ENCODE data around the gene ABL1. TPM values are rescaled to one million over a fixed set of nuclear protein-coding genes. Genes with fewer than 3 reads are reported as not detected.

ABL1 gene
- total and polyA plus RNA-seq, 3 experiments from 2014 or later = 16.3 to 39.3 (median 38.8) TPM

DNA sequence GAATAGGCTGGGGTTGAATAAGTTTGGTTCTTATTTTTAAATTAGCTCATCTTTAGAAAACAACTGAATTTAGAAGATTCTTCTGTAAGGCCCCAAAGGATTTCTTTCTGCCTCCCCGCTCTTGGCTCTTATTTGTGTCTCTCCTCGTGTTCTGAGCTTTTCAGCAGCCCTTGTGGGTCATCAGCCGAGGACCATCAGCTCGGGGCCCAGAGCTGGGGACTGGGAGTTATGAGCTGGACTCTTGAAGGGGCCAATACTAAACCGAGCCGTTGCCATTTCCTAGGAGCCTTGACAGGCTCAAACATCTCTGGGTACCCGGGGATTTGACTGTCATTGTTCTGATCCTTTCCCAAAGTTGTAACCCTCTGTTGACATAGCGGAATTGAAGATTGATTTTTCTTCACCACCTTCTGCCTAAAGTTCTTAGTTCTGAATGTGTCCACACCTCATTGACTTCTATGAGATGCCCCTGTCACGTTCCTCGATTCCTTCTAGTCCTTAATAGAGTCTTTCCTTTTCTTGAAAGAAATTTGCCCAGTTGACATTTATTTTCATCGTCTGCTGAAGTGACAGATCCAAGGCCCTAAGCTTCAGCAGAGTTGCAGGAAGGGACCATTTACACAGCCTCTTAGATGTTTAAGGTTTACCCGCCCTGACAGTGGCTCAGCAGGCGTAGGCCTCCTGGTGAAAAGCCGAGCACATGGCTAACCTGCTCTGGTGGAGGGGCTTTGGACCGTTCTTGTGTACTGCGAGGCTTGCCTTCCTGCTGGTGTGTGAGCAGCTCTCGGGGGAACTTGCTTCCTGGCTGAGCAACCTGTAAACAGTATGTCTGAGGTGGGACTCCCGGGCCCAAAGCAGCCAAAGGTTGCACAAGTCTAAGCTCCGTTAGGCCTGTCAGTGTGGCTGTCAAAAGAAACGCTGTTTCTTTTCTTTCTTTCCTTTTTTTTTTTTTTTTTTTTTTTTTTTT, 24.0 kb downstream of the ABL1 start:
- Mint-ChIP-seq H3K27ac (peak overlapping the region in 3 of 8 donors; percentile 47 to 82 (median 64)), H3K36me3 (peaks cover 0 to 77% (median 8%) of the 10 kb centered on the region in 3 donors), H3K9me3 (no peaks in the 10 kb centered on the region), H3K4me1 (peaks cover 0 to 4% (median 3%) of the 10 kb centered on the region in 3 donors), H3K27me3 (no peaks in the 10 kb centered on the region), H3K4me3 (no peak overlapping the region)
- peaks cover 3% of the 10 kb centered on the region for H3K4me1 ChIP-seq (ENCODE audit: insufficient read depth, low read length)
- H3K9me3 ChIP-seq (ENCODE audit: low read length) = no peaks in the 10 kb centered on the region
- H3K27ac ChIP-seq (ENCODE audit: low read depth, low read length) = no peak overlapping the region
- no peak for DNase-seq
- ChIA-PET POLR2A (no interaction called here), CTCF (interaction anchor here (1.1 to 1.3 kb wide), 3 partner anchors 7 to 150 kb away, joined by 3 read pairs; no protein-coding TSS in a partner anchor)
- no peak overlapping the region for H3K4me3 ChIP-seq (ENCODE audit: low read length)
- H3K36me3 ChIP-seq (ENCODE audit: insufficient read depth, low read length) = peaks cover 8% of the 10 kb centered on the region
- no peaks in the 10 kb centered on the region for H3K27me3 ChIP-seq (ENCODE audit: insufficient read depth, low read length, poor library complexity, severe bottlenecking)

DNA sequence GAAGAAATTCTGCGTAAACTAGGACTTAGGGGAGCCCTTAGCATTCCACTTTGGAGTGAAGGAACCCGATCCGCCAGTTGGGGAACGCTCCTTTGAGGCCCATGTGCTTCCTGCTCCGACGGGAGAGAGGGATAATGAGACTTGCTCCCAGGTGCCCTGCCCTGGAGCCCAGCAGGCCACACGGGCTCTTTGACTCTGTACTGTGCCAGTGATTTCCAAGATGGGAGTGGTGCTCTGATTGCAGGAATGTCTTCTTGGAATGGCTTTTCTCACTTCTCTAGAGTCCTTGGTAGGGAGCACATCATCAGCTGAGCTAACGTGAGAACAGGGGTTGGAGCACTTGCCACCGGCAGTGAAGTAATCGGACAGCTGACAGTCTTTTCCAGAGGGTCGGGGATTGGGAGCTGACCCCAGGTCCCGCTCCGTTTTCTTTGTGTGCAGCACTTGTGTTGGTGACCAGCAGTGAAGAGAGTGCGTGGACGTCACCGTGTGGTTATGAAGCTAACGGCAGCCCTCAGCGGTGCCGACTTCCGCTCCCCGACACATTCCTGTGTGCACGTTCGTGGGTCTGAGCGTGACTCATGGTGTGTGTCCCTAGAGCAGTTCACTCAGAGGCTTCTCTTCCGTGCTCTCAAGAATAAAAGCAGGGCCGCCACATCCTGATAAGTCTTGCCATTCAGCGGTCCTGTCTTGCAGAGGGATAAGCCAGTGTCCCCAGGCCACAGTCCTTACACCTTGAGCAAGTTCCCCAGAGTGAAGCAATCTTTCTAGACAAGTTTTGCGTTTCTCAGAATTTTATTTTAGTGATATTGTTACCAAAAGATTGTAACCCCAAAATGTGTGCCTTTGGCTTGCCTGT, 25.6 kb downstream of the ABL1 start:
- no peaks in the 10 kb centered on the region for H3K36me3 ChIP-seq (ENCODE audit: insufficient read depth, low read length)
- no peak for DNase-seq
- Mint-ChIP-seq H3K4me1 (peaks cover 0 to 4% (median 3%) of the 10 kb centered on the region in 3 donors), H3K4me3 (no peak overlapping the region), H3K27ac (peak overlapping the region in 1 of 8 donors; percentile 11), H3K27me3 (no peaks in the 10 kb centered on the region), H3K36me3 (peaks cover 0 to 69% (median 5%) of the 10 kb centered on the region in 3 donors), H3K9me3 (no peaks in the 10 kb centered on the region)
- ChIA-PET POLR2A (no interaction called here), CTCF (no interaction called here)
- H3K27me3 ChIP-seq (ENCODE audit: insufficient read depth, low read length, poor library complexity, severe bottlenecking) = no peaks in the 10 kb centered on the region
- H3K4me3 ChIP-seq (ENCODE audit: low read length) = no peak overlapping the region
- peak overlapping the region; percentile 44 for H3K27ac ChIP-seq (ENCODE audit: low read depth, low read length)
- no peaks in the 10 kb centered on the region for H3K9me3 ChIP-seq (ENCODE audit: low read length)
- peaks cover 3% of the 10 kb centered on the region for H3K4me1 ChIP-seq (ENCODE audit: insufficient read depth, low read length)

DNA sequence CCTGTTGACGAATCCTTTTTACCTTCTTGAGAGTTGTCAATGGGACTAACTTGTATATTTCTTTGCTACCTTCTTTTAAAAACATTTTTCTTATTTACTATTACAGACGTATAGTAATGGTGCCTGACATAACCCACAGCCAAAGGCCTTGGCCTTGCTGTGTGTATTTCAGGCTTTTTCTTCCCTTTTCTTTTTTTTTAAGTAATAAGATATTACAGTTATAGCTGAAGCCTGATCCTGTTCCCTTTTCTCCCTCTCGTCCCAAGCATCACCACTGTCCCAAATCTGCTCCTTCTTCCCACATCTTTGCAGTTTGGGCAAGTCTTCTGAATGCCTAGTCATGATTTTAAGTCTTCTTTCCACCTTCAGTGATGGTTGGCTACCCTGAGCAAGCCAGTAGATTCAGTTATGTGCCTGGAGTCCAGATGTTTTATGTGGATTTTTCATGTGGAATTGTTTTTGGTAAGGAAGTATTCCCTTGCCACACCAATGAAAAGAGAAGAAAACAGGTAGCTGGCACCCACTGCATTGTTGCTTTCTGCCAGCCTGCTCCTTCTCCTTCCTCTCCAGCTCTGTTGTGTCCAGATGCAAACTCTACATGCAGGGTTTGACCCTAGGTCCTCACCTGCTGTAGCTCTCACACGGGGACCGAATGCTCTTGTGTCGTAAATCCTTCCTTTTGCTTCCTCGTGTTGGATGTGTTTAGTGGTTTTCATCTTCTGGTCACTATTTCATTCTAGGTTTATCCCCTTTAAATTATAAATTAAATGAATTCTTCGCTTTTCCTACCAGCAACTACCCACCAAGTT, 26.5 kb downstream of the ABL1 start:
- Mint-ChIP-seq H3K4me3 (no peak overlapping the region), H3K36me3 (peaks cover 0 to 66% (median 4%) of the 10 kb centered on the region in 3 donors), H3K9me3 (no peaks in the 10 kb centered on the region), H3K27ac (peak overlapping the region in 1 of 8 donors; percentile 11), H3K27me3 (no peaks in the 10 kb centered on the region), H3K4me1 (peaks cover 4 to 9% (median 6%) of the 10 kb centered on the region in 3 donors)
- no peak for DNase-seq
- no peaks in the 10 kb centered on the region for H3K9me3 ChIP-seq (ENCODE audit: low read length)
- ChIA-PET POLR2A (no interaction called here), CTCF (interaction anchor here (1.3 kb wide), 1 partner anchor 155 kb away, joined by 6 read pairs; no protein-coding TSS in a partner anchor)
- H3K4me1 ChIP-seq (ENCODE audit: insufficient read depth, low read length) = peaks cover 3% of the 10 kb centered on the region
- no peaks in the 10 kb centered on the region for H3K27me3 ChIP-seq (ENCODE audit: insufficient read depth, low read length, poor library complexity, severe bottlenecking)
- H3K27ac ChIP-seq (ENCODE audit: low read depth, low read length) = peak overlapping the region; percentile 44
- no peak overlapping the region for H3K4me3 ChIP-seq (ENCODE audit: low read length)
- H3K36me3 ChIP-seq (ENCODE audit: insufficient read depth, low read length) = no peaks in the 10 kb centered on the region

DNA sequence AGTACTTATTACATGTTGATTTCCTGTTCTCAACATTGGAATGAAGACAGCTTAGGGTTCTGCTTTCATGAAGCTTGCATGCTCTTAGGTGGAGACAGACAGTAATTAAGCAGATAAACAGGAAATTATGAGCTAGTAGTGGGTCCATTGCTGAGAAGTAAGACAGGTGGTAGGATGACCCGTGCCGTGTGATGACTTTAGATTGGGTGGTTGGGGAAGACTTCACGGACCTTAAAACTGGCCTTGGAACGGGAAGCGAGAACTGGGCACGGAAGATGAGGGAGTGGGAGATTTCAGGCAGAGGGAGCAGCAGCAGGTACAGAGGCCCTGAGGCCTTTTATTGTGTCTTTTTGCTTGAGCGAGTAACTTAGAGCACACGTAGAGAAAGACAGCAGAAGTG, 27.2 kb downstream of the ABL1 start:
- H3K4me3 Mint-ChIP-seq = no peak overlapping the region
- ChIA-PET POLR2A (no interaction called here), CTCF (interaction anchor here (1.3 kb wide), 1 partner anchor 155 kb away, joined by 6 read pairs; no protein-coding TSS in a partner anchor)
- H3K36me3 Mint-ChIP-seq = peaks cover 0 to 59% (median 4%) of the 10 kb centered on the region in 3 donors
- H3K36me3 ChIP-seq (ENCODE audit: insufficient read depth, low read length) = no peaks in the 10 kb centered on the region
- H3K4me3 ChIP-seq (ENCODE audit: low read length) = no peak overlapping the region
- peaks cover 3% of the 10 kb centered on the region for H3K4me1 ChIP-seq (ENCODE audit: insufficient read depth, low read length)
- H3K27me3 Mint-ChIP-seq = no peaks in the 10 kb centered on the region
- no peaks in the 10 kb centered on the region for H3K9me3 ChIP-seq (ENCODE audit: low read length)
- H3K4me1 Mint-ChIP-seq = peaks cover 4 to 12% (median 7%) of the 10 kb centered on the region in 3 donors
- no peak overlapping the region for H3K27ac ChIP-seq (ENCODE audit: low read depth, low read length)
- DNase-seq = no peak
- no peaks in the 10 kb centered on the region for H3K9me3 Mint-ChIP-seq
- peak overlapping the region in 1 of 8 donors; percentile 60 for H3K27ac Mint-ChIP-seq
- no peaks in the 10 kb centered on the region for H3K27me3 ChIP-seq (ENCODE audit: insufficient read depth, low read length, poor library complexity, severe bottlenecking)

DNA sequence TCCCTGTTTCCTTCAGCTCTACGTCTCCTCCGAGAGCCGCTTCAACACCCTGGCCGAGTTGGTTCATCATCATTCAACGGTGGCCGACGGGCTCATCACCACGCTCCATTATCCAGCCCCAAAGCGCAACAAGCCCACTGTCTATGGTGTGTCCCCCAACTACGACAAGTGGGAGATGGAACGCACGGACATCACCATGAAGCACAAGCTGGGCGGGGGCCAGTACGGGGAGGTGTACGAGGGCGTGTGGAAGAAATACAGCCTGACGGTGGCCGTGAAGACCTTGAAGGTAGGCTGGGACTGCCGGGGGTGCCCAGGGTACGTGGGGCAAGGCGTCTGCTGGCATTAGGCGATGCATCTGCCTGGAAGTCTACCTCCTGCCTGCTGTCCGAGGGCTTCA, 27.7 kb downstream of the ABL1 start:
- Histone ChIP-seq H3K36me3 (ENCODE audit: insufficient read depth, low read length) (no peaks in the 10 kb centered on the region), H3K27me3 (ENCODE audit: insufficient read depth, low read length, poor library complexity, severe bottlenecking) (no peaks in the 10 kb centered on the region), H3K4me3 (ENCODE audit: low read length) (no peak overlapping the region), H3K4me1 (ENCODE audit: insufficient read depth, low read length) (peaks cover 3% of the 10 kb centered on the region), H3K9me3 (ENCODE audit: low read length) (no peaks in the 10 kb centered on the region), H3K27ac (ENCODE audit: low read depth, low read length) (no peak overlapping the region)
- H3K4me3 Mint-ChIP-seq = no peak overlapping the region
- peak overlapping the region in 1 of 8 donors; percentile 60 for H3K27ac Mint-ChIP-seq
- ChIA-PET CTCF (interaction anchor here (1.0 to 1.3 kb wide), 4 partner anchors 8 to 184 kb away, joined by 3 to 6 read pairs (median 4); no protein-coding TSS in a partner anchor), POLR2A (no interaction called here)
- H3K4me1 Mint-ChIP-seq = peaks cover 4 to 13% (median 7%) of the 10 kb centered on the region in 3 donors
- no peaks in the 10 kb centered on the region for H3K9me3 Mint-ChIP-seq
- no peak for DNase-seq
- peaks cover 0 to 54% (median 4%) of the 10 kb centered on the region in 3 donors for H3K36me3 Mint-ChIP-seq
- no peaks in the 10 kb centered on the region for H3K27me3 Mint-ChIP-seq

DNA sequence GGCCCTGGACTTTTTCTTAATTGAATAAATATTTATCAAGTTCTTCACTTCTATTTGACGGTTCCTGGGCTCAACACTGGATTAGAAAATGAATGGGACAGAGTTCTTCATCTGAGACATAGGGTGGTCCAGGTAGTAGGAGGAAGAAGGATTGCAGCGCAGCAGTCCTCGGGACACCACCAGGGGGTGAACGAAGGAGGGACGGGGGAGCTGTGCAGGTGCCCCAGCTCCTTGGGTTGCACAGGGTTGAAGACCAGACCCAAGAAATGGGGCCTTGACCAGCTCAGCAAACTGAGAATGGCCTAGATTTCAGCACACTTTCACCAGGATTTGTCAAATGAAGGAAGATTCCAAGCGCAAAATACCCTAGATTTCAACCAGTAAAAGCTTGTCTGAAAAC, 29.5 kb downstream of the ABL1 start:
- CTCF ChIA-PET = interaction anchor here (0.6 to 5.4 kb wide), 3 partner anchors 164 to 404 kb away, joined by 3 to 24 read pairs (median 3); no protein-coding TSS in a partner anchor
- no peaks in the 10 kb centered on the region for H3K9me3 Mint-ChIP-seq
- Histone ChIP-seq H3K4me3 (ENCODE audit: low read length) (no peak overlapping the region), H3K9me3 (ENCODE audit: low read length) (no peaks in the 10 kb centered on the region), H3K27me3 (ENCODE audit: insufficient read depth, low read length, poor library complexity, severe bottlenecking) (no peaks in the 10 kb centered on the region), H3K27ac (ENCODE audit: low read depth, low read length) (no peak overlapping the region), H3K4me1 (ENCODE audit: insufficient read depth, low read length) (peaks cover 3% of the 10 kb centered on the region), H3K36me3 (ENCODE audit: insufficient read depth, low read length) (no peaks in the 10 kb centered on the region)
- POLR2A ChIA-PET = no interaction called here
- H3K36me3 Mint-ChIP-seq = peaks cover 0 to 48% (median 4%) of the 10 kb centered on the region in 3 donors
- no peak overlapping the region for H3K4me3 Mint-ChIP-seq
- no peak for DNase-seq
- no peak overlapping the region for H3K27ac Mint-ChIP-seq
- peaks cover 4 to 13% (median 7%) of the 10 kb centered on the region in 3 donors for H3K4me1 Mint-ChIP-seq
- no peaks in the 10 kb centered on the region for H3K27me3 Mint-ChIP-seq

DNA sequence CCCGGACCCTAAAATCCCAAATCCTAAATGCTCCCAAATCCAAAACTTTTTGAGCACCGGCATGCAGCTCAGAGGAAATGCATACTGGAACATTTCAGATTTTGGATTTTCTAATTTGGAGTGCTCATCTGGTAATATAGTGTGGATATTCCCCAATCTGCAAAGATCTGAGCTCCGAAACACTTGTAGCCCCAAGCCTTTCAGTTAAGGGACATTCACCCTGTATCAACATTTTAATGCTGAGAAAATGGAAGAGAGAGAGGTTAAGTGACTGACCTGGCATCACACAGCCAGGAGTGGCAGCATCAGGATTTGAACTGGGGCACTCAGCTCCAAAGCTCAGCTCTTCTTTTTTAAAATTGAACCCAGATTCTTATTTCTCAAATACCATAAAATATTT, 30.9 kb downstream of the ABL1 start:
- Mint-ChIP-seq H3K4me3 (peak overlapping the region in 1 of 7 donors; percentile 18), H3K27me3 (peaks cover 0 to under 1% of the 10 kb centered on the region in 2 donors), H3K27ac (no peak overlapping the region), H3K36me3 (peaks cover 0 to 47% (median 4%) of the 10 kb centered on the region in 3 donors), H3K4me1 (peaks cover 4 to 13% (median 7%) of the 10 kb centered on the region in 3 donors), H3K9me3 (no peaks in the 10 kb centered on the region)
- ChIA-PET CTCF (interaction anchor here (0.8 to 5.4 kb wide), 8 partner anchors 7 to 181 kb away, joined by 3 to 24 read pairs (median 7); no protein-coding TSS in a partner anchor), POLR2A (interaction anchor here (0.6 kb wide), 1 partner anchor 402 kb away, joined by 7 read pairs; no protein-coding TSS in a partner anchor)
- no peak for DNase-seq
- H3K27ac ChIP-seq (ENCODE audit: low read depth, low read length) = no peak overlapping the region
- no peaks in the 10 kb centered on the region for H3K36me3 ChIP-seq (ENCODE audit: insufficient read depth, low read length)
- no peak overlapping the region for H3K4me3 ChIP-seq (ENCODE audit: low read length)
- H3K27me3 ChIP-seq (ENCODE audit: insufficient read depth, low read length, poor library complexity, severe bottlenecking) = no peaks in the 10 kb centered on the region
- H3K4me1 ChIP-seq (ENCODE audit: insufficient read depth, low read length) = peaks cover 3% of the 10 kb centered on the region
- H3K9me3 ChIP-seq (ENCODE audit: low read length) = no peaks in the 10 kb centered on the region
